ENCODE data around the gene SMYD3. TPM values are rescaled to one million over a fixed set of nuclear protein-coding genes. Genes with fewer than 3 reads are reported as not detected.

The SMYD3 gene
- total and polyA plus RNA-seq, 2 of the 13 experiments (the other 11 are each of a cell fraction or from before 2014, with no cell fraction given), result 27.7 to 35.8 TPM

DNA sequence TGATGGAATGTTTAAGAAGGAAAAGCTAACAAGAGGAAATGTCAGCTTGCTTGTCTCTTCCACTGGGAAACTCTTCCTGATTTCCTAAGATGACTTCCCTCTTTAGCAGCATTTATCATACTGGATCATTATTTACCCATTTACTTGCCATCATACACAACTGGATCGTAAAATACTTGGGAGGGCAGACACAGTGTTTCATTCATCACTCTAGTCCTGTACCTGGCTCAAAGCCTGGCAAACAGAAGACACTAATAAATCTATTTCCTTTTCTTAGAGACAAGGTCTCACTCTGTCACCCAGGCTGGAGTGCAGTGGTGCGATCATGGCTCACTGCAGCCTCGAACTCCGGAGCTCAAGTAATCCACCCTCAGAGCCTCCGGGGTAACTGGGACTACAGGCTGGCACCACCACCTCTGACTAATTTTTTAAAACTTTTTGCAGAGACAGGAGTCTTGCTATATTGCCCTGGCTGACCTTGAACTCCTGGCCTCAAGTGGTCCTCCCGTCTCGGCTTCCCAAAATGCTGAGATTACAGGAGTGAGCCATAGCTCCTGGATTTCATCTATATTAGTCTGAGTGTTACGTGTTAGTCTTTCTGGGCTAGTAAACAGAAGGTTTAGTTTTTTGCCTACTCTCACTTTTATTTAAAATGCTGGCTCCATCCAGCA lies 574.6 kb downstream of the SMYD3 start:
- in situ Hi-C loops (cut with HindIII; ENCODE audit: extremely low pct_ligation_motif_present, low pct_unique_long_range_greater_than_20kb), result no loop called here
- DNase-seq (ENCODE audit: low spot score) (no peak), FAIRE-seq (no peak), ATAC-seq (no peak)
- no TSS peak for BruUV-seq (replicated peaks)
- no peak overlapping the region for H3K27ac ChIP-seq (ENCODE audit: extremely low read length, insufficient read depth, low read length)
- H3K36me3 ChIP-seq (replicated peaks in 1 of 2; ENCODE audit: control insufficient read depth in 1 of 2, insufficient read depth in 2 of 2, low read length in 2 of 2), result no peaks in the 10 kb centered on the region; a peak in 1 of 5 replicates
- TF ChIP-seq ZNF232 (CRISPR knock-in tag; IDR thresholded peaks at IDR 0.05; ENCODE audit: borderline replicate concordance), result no peak
- no peak for TF ChIP-seq ZNF709 (CRISPR knock-in tag; IDR thresholded peaks at IDR 0.05)
- TF ChIP-seq, protein P1, sequence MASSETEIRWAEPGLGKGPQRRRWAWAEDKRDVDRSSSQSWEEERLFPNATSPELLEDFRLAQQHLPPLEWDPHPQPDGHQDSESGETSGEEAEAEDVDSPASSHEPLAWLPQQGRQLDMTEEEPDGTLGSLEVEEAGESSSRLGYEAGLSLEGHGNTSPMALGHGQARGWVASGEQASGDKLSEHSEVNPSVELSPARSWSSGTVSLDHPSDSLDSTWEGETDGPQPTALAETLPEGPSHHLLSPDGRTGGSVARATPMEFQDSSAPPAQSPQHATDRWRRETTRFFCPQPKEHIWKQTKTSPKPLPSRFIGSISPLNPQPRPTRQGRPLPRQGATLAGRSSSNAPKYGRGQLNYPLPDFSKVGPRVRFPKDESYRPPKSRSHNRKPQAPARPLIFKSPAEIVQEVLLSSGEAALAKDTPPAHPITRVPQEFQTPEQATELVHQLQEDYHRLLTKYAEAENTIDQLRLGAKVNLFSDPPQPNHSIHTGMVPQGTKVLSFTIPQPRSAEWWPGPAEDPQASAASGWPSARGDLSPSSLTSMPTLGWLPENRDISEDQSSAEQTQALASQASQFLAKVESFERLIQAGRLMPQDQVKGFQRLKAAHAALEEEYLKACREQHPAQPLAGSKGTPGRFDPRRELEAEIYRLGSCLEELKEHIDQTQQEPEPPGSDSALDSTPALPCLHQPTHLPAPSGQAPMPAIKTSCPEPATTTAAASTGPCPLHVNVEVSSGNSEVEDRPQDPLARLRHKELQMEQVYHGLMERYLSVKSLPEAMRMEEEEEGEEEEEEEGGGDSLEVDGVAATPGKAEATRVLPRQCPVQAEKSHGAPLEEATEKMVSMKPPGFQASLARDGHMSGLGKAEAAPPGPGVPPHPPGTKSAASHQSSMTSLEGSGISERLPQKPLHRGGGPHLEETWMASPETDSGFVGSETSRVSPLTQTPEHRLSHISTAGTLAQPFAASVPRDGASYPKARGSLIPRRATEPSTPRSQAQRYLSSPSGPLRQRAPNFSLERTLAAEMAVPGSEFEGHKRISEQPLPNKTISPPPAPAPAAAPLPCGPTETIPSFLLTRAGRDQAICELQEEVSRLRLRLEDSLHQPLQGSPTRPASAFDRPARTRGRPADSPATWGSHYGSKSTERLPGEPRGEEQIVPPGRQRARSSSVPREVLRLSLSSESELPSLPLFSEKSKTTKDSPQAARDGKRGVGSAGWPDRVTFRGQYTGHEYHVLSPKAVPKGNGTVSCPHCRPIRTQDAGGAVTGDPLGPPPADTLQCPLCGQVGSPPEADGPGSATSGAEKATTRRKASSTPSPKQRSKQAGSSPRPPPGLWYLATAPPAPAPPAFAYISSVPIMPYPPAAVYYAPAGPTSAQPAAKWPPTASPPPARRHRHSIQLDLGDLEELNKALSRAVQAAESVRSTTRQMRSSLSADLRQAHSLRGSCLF (CRISPR knock-in tag; IDR thresholded peaks at IDR 0.05; ENCODE audit: borderline replicate concordance), result no peak
- TF ChIP-seq ZNF274 (CRISPR knock-in tag; IDR thresholded peaks at IDR 0.05), result no peak
- TF ChIP-seq MYNN (CRISPR knock-in tag; IDR thresholded peaks at IDR 0.05; ENCODE audit: low read depth), result no peak
- TF ChIP-seq ZNF264 (CRISPR knock-in tag; IDR thresholded peaks at IDR 0.05), result no peak
- no peak for TF ChIP-seq CEBPG (CRISPR knock-in tag; IDR thresholded peaks at IDR 0.05)
- TF ChIP-seq FOSL2 (CRISPR knock-in tag; IDR thresholded peaks at IDR 0.05), result no peak
- no peak for TF ChIP-seq POLR2AphosphoS2 (IDR thresholded peaks at IDR 0.05; ENCODE audit: low read depth, low read length)
- no peak overlapping the region for H3K9ac ChIP-seq (ENCODE audit: insufficient read depth, low read depth, low read length)
- ChIA-PET POLR2A (no interaction called here), CTCF (ENCODE audit: low intra/inter-chr PET ratio, low total read pairs) (no interaction called here)
- no peak overlapping the region for H3K4me2 ChIP-seq (ENCODE audit: low read depth, low read length)
- intact Hi-C loops (cut with micrococcal nuclease; ENCODE audit: unreplicated experiment), result no loop called here
- H3K4me3 ChIP-seq (replicated peaks in 1 of 3; ENCODE audit: insufficient read depth in 1 of 3, low read depth in 2 of 3, low read length in 3 of 3), result no peak overlapping the region
- no peaks in the 10 kb centered on the region for H4K20me1 ChIP-seq (ENCODE audit: insufficient read depth, low read length)
- no peak overlapping the region for H2AFZ ChIP-seq (ENCODE audit: low read length)
- H3K9me3 ChIP-seq (ENCODE audit: low read length), result no peaks in the 10 kb centered on the region
- H3K27me3 ChIP-seq (ENCODE audit: control insufficient read depth in 1 of 2, insufficient read depth in 2 of 2, low read length in 2 of 2), result no peaks in the 10 kb centered on the region
- 96% methylated on average over 7 of the region's 8 CpGs for WGBS (ENCODE audit: low lambda C conversion rate)
- H3K4me1 ChIP-seq (ENCODE audit: insufficient read depth, low read length), result no peaks in the 10 kb centered on the region
- no peaks in the 10 kb centered on the region for H3K79me2 ChIP-seq (ENCODE audit: insufficient read depth, low read length)
